C4-2B (cell line): ENCODE data around the gene TMEM126A.

Experiments
- CTCF ChIP-seq: fragments of 450-650 bp; conservative IDR thresholded peaks from 2 replicates; pipeline ENCODE4 v1.5.1; 2017; ENCODE audit warnings: mild to moderate bottlenecking
- ZFX ChIP-seq: fragments of 450-650 bp; IDR thresholded peaks from 2 replicates; pipeline ENCODE4 v1.6.1; 2017

GRCh38 chr11:85679576-85679975, 31.8 kb downstream of the TMEM126A start:
- TF ChIP-seq CTCF (no peak), ZFX (no peak)
